ENCODE results near the gene CROCC2. TPM values are rescaled to one million over a fixed set of nuclear protein-coding genes. Genes with fewer than 3 reads are reported as not detected.

Gene CROCC2
- total and polyA plus RNA-seq, 3 experiments from 2014 or later: not detected

Other genes with a start within 250 kb of the CROCC2 start
- not detected for gene AQP12B, start 223.5 kb upstream of the CROCC2 start, total RNA-seq
- not detected for gene AQP12B, start 223.5 kb upstream of the CROCC2 start, polyA plus RNA-seq
- not detected for gene AQP12A, start 214.5 kb upstream of the CROCC2 start, total RNA-seq
- gene AQP12A, start 214.5 kb upstream of the CROCC2 start, polyA plus RNA-seq: not detected
- gene KIF1A, start 86.1 kb upstream of the CROCC2 start, total RNA-seq: 1 to 10 TPM; 1.6 to 1.8 TPM
- gene KIF1A, start 86.1 kb upstream of the CROCC2 start, polyA plus RNA-seq: not detected
- gene AGXT, start 37.5 kb upstream of the CROCC2 start, total RNA-seq: not detected
- not detected for gene AGXT, start 37.5 kb upstream of the CROCC2 start, polyA plus RNA-seq
- gene MAB21L4, start 10.2 kb upstream of the CROCC2 start, total RNA-seq: not detected
- gene MAB21L4, start 10.2 kb upstream of the CROCC2 start, polyA plus RNA-seq: not detected
- 1 to 10 TPM; 1.8 to 3.5 TPM for gene SNED1, start 92.3 kb downstream of the CROCC2 start, total RNA-seq
- 0.90 TPM for gene SNED1, start 92.3 kb downstream of the CROCC2 start, polyA plus RNA-seq
- 10 to 100 TPM; 48.0 to 49.2 TPM for gene MTERF4, start 196.0 kb downstream of the CROCC2 start, total RNA-seq
- gene MTERF4, start 196.0 kb downstream of the CROCC2 start, polyA plus RNA-seq: 46.4 TPM
- 10 to 100 TPM; 92.8 to 93.8 TPM for gene PASK, start 243.1 kb downstream of the CROCC2 start, total RNA-seq
- 32.8 TPM for gene PASK, start 243.1 kb downstream of the CROCC2 start, polyA plus RNA-seq
- gene PPP1R7, start 244.1 kb downstream of the CROCC2 start, total RNA-seq: 10 to 100 TPM; 82.6 to 87.2 TPM
- gene PPP1R7, start 244.1 kb downstream of the CROCC2 start, polyA plus RNA-seq: 132 TPM

Measured in CD8-positive, alpha-beta memory T cell (primary cell).